GM18502 (cell line): ENCODE results near the gene ISYNA1.

Source experiments
- ATAC-seq: cut with Tn5 transposase; IDR thresholded peaks from one replicate; pipeline ENCODE4 v1.9.1; 2021; ENCODE audit warnings: mild to moderate bottlenecking; ENCODE audit not compliant: unreplicated experiment, poor library complexity

Gene ISYNA1

GRCh38 chr19:18468517-18468916, 30.6 kb upstream of the ISYNA1 start:
- ATAC-seq, result no peak

- ATAC-seq, result no peak
Observed at GRCh38 chr19:18467978-18468377, 30.0 kb upstream of the ISYNA1 start.

- no peak for ATAC-seq
Observed at GRCh38 chr19:18466354-18466753, 28.4 kb upstream of the ISYNA1 start.

GRCh38 chr19:18465964-18466339, 28.0 kb upstream of the ISYNA1 start:
- no peak for ATAC-seq

GRCh38 chr19:18465214-18465963, 27.5 kb upstream of the ISYNA1 start:
- no peak for ATAC-seq

GRCh38 chr19:18464646-18465045, 26.7 kb upstream of the ISYNA1 start:
- ATAC-seq, result no peak

GRCh38 chr19:18461471-18461870, 23.5 kb upstream of the ISYNA1 start:
- no peak for ATAC-seq

- no peak for ATAC-seq
Observed at GRCh38 chr19:18460900-18461299, 23.0 kb upstream of the ISYNA1 start.

GRCh38 chr19:18457483-18458331, 19.8 kb upstream of the ISYNA1 start:
- no peak for ATAC-seq

- ATAC-seq, result no peak
Observed at GRCh38 chr19:18456974-18457373, 19.0 kb upstream of the ISYNA1 start.

- ATAC-seq, result no peak
Observed at GRCh38 chr19:18456279-18456678, 18.3 kb upstream of the ISYNA1 start.

GRCh38 chr19:18453269-18454024, 15.5 kb upstream of the ISYNA1 start:
- no peak for ATAC-seq

- ATAC-seq, result no peak
Observed at GRCh38 chr19:18452386-18452785, 14.5 kb upstream of the ISYNA1 start.

- ATAC-seq, result no peak
Observed at GRCh38 chr19:18450931-18451836, 13.3 kb upstream of the ISYNA1 start.

- ATAC-seq, result no peak
Observed at GRCh38 chr19:18450021-18450930, 12.3 kb upstream of the ISYNA1 start.

GRCh38 chr19:18449552-18449951, 11.6 kb upstream of the ISYNA1 start:
- ATAC-seq, result no peak

- no peak for ATAC-seq
Observed at GRCh38 chr19:18446811-18447359, 9.0 kb upstream of the ISYNA1 start.

- ATAC-seq, result no peak
Observed at GRCh38 chr19:18446145-18446810, 8.3 kb upstream of the ISYNA1 start.
